IMR-90 (cell line): ENCODE data around the gene SDHAF3. TPM values are rescaled to one million over a fixed set of nuclear protein-coding genes. Genes with fewer than 3 reads are reported as not detected.

ENCODE experiments used
- ATAC-seq: fragments of 200-7000 bp; cut with Tn5 transposase; 2 replicates; pipeline ENCODE4 v1.9.1; 2020; ENCODE audit warnings: low read depth, mild to moderate bottlenecking, moderate library complexity
- BruUV-seq: library from RNA; stranded (reverse); fragments of 400-500 nt; replicated peaks from 2 replicates; lab custom pipeline; 2021; lab: Mats Ljungman, UMichigan
- CTCF ChIA-PET: fragments of 300-600 bp; formaldehyde crosslinking; extraction: SDS; loops from one replicate; lab custom pipeline; 2021; ENCODE audit warnings: antibody characterized with exemption; lab: Yijun Ruan, JAX
- POLR2A ChIA-PET: fragments of 300-600 bp; sonication (Branson Sonifier 250); formaldehyde crosslinking; loops from one replicate; lab custom pipeline; 2022; ENCODE audit warnings: antibody characterized with exemption; ENCODE audit not compliant: unreplicated experiment; lab: Charles Lee
- DNase-seq: peaks from one replicate; pipeline ENCODE4 v3.0.0; 2013
- H2AFZ ChIP-seq: replicated peaks from 2 replicates; pipeline ENCODE3; 2013; ENCODE audit warnings: low read length, mild to moderate bottlenecking; ENCODE audit not compliant: poor library complexity
- H2AK5ac ChIP-seq: 2 replicates; pipeline ENCODE4 v1.6.1; 2013; ENCODE audit warnings: low read depth, low read length, inconsistent platforms
- H2AK9ac ChIP-seq: replicated peaks from 2 replicates; pipeline ENCODE3; 2013; ENCODE audit warnings: mild to moderate bottlenecking, low read depth, low read length, moderate library complexity; ENCODE audit not compliant: poor library complexity
- H2BK120ac ChIP-seq: 2 replicates; pipeline ENCODE4 v1.6.1; 2013; ENCODE audit warnings: low read depth, low read length, inconsistent platforms
- H2BK15ac ChIP-seq: 3 replicates; pipeline ENCODE4 v1.6.1; 2013; ENCODE audit warnings: low read depth, low read length, inconsistent platforms
- H2BK20ac ChIP-seq: 2 replicates; pipeline ENCODE4 v1.6.1; 2013; ENCODE audit warnings: low read depth, mild to moderate bottlenecking, inconsistent platforms, low read length, moderate library complexity
- H2BK5ac ChIP-seq: 2 replicates; pipeline ENCODE4 v1.6.1; 2013; ENCODE audit warnings: mild to moderate bottlenecking, low read depth, low read length, inconsistent platforms; ENCODE audit not compliant: poor library complexity, severe bottlenecking
- H3K14ac ChIP-seq: replicated peaks from 2 replicates; pipeline ENCODE4 v1.6.1; 2013; ENCODE audit warnings: low read depth, low read length, inconsistent platforms
- H3K18ac ChIP-seq: 2 replicates; pipeline ENCODE4 v1.6.1; 2013; ENCODE audit warnings: low read depth, low read length, control low read depth
- H3K23ac ChIP-seq: 2 replicates; pipeline ENCODE4 v1.6.1; 2013; ENCODE audit warnings: low read depth, low read length, inconsistent platforms
- H3K27ac ChIP-seq: 2 replicates; pipeline ENCODE4 v1.5.1; 2013; ENCODE audit warnings: mild to moderate bottlenecking, control low read depth, low read length; ENCODE audit not compliant: insufficient read depth
- H3K27me3 ChIP-seq: 2 replicates; pipeline ENCODE4 v1.6.1; 2013; ENCODE audit warnings: low read length; ENCODE audit not compliant: control insufficient read depth, insufficient read depth
- H3K36me3 ChIP-seq: 2 replicates; pipeline ENCODE4 v1.6.1; 2013; ENCODE audit warnings: low read length, mixed read lengths; ENCODE audit not compliant: control insufficient read depth, insufficient read depth
- H3K4ac ChIP-seq: 2 replicates; pipeline ENCODE4 v1.6.1; 2013; ENCODE audit warnings: low read depth, low read length, inconsistent platforms
- H3K4me1 ChIP-seq: 2 replicates; pipeline ENCODE4 v1.6.1; 2013; ENCODE audit warnings: low read length, mixed read lengths; ENCODE audit not compliant: control insufficient read depth, insufficient read depth
- H3K4me2 ChIP-seq: 2 replicates; pipeline ENCODE4 v1.6.1; 2013; ENCODE audit warnings: low read depth, mild to moderate bottlenecking, control low read depth, low read length, moderate library complexity
- H3K4me3 ChIP-seq: 2 replicates; pipeline ENCODE4 v1.5.1; 2013; ENCODE audit warnings: low read depth, mild to moderate bottlenecking, control low read depth, low read length, moderate library complexity; ENCODE audit not compliant: insufficient read depth
- H3K56ac ChIP-seq: 2 replicates; pipeline ENCODE4 v1.6.1; 2013; ENCODE audit warnings: low read length, inconsistent platforms; ENCODE audit not compliant: insufficient read depth; ENCODE audit errors: extremely low read depth
- H3K79me1 ChIP-seq, 2 experiments: 2 replicates each; pipeline ENCODE4 v1.6.1; 2013; ENCODE audit warnings: low read length in 2 of 2, inconsistent platforms in 1 of 2, low read depth in 1 of 2
- H3K9ac ChIP-seq: 2 replicates; pipeline ENCODE4 v1.6.1; 2013; ENCODE audit warnings: low read depth, low read length, control low read depth
- H3K9me1 ChIP-seq: 2 replicates; pipeline ENCODE4 v1.6.1; 2013; ENCODE audit warnings: low read length, inconsistent platforms; ENCODE audit not compliant: insufficient read depth
- H3K9me3 ChIP-seq: 2 replicates; pipeline ENCODE4 v1.6.1; 2013; ENCODE audit warnings: low read length; ENCODE audit not compliant: control insufficient read depth, insufficient read depth
- H4K20me1 ChIP-seq: 2 replicates; pipeline ENCODE4 v1.6.1; 2013; ENCODE audit warnings: low read length, inconsistent platforms; ENCODE audit not compliant: insufficient read depth
- H4K5ac ChIP-seq: 2 replicates; pipeline ENCODE4 v1.6.1; 2013; ENCODE audit warnings: mild to moderate bottlenecking, low read depth, low read length, control low read depth
- H4K8ac ChIP-seq, 2 experiments: 2 replicates each; pipeline ENCODE4 v1.6.1; 2013; ENCODE audit warnings: low read depth in 2 of 2, low read length in 2 of 2, control low read depth in 1 of 2, inconsistent platforms in 1 of 2
- H4K91ac ChIP-seq: 2 replicates; pipeline ENCODE4 v1.6.1; 2013; ENCODE audit warnings: low read depth, low read length, inconsistent platforms; ENCODE audit not compliant: insufficient read depth
- CTCF ChIP-seq: conservative IDR thresholded peaks from 2 replicates; pipeline ENCODE4 v1.5.1; 2012; ENCODE audit warnings: mild to moderate bottlenecking, low read depth, low read length, improper control_type of control experiment
- MAZ ChIP-seq: IDR thresholded peaks from 2 replicates; pipeline ENCODE4 v1.6.1; 2012; ENCODE audit warnings: low read depth, mild to moderate bottlenecking, low read length, improper control_type of control experiment, moderate library complexity, borderline replicate concordance
- MXI1 ChIP-seq: IDR thresholded peaks from 2 replicates; pipeline ENCODE4 v1.6.1; 2012; ENCODE audit warnings: low read depth, mild to moderate bottlenecking, low read length, moderate library complexity, borderline replicate concordance
- NFE2L2 ChIP-seq: fragments of 150-350 bp; IDR thresholded peaks from 2 replicates; pipeline ENCODE4 v1.6.1; 2016; ENCODE audit warnings: low read depth, mild to moderate bottlenecking, low read length
- RAD21 ChIP-seq: IDR thresholded peaks from 2 replicates; pipeline ENCODE4 v1.6.1; 2012; ENCODE audit warnings: low read length, improper control_type of control experiment
- SMC3 ChIP-seq: fragments of 150-350 bp; IDR thresholded peaks from 2 replicates; pipeline ENCODE4 v1.6.1; 2016; ENCODE audit warnings: low read depth, mild to moderate bottlenecking, antibody characterized with exemption, low read length, moderate library complexity
- WGBS, 2 experiments: methylation state at CpG; one replicate each; pipeline versions ENCODE4 v1.1.5 to v1.1.7; 2013; ENCODE audit warnings: missing lambda C conversion rate in 2 of 2; ENCODE audit not compliant: insufficient read length in 1 of 2; ENCODE audit errors: extremely low coverage in 2 of 2; 5-methylcytosine and 5-hydroxymethylcytosine counted together
- dilution Hi-C: fragments of 300-500 bp; cut with HindIII; formaldehyde crosslinking; loops from one replicate; pipeline ENCODE4 v1.14.3; 2018; ENCODE audit warnings: low sequenced_read_pairs; ENCODE audit not compliant: unreplicated experiment
- in situ Hi-C: fragments of 300-500 bp; cut with MboI; formaldehyde crosslinking; loops from 3 replicates; pipeline ENCODE4 v1.14.3; 2019; ENCODE audit warnings: low sequenced_read_pairs, inconsistent platforms, mixed read lengths
- intact Hi-C: fragments of 100-400 bp; cut with micrococcal nuclease; formaldehyde crosslinking; loops from 2 replicates; pipeline ENCODE4 v1.10.0; 2022
- polyA plus RNA-seq, 3 experiments: library from polyadenylated mRNA; depleted of rRNA; stranded (reverse); fragments of >200 nt; gene quantifications; 2 replicates each; pipeline ENCODE4 v1.2.3, GENCODE V29; 2012; ENCODE audit warnings: low replicate concordance in 1 of 3
- total RNA-seq: library from RNA; depleted of rRNA; stranded (reverse); fragments of >200 nt; gene quantifications from 2 replicates; pipeline ENCODE4 v1.2.3, GENCODE V29; 2012
- TF ChIP-seq, protein P1 (sequence below): fragments of 150-350 bp; IDR thresholded peaks from 2 replicates; pipeline ENCODE4 v1.6.1; 2017; ENCODE audit warnings: mild to moderate bottlenecking, antibody characterized with exemption, low read length, low read depth

SDHAF3 gene
- total and polyA plus RNA-seq, 2 of the 4 experiments (the other 2 are of a cell fraction): 5.7 to 6.1 TPM

GRCh38 chr7:97104719-97105238 lies 12.7 kb upstream of the SDHAF3 start:
- Histone ChIP-seq H4K20me1 (no peaks in the 10 kb centered on the region), H3K9me3 (no peaks in the 10 kb centered on the region), H4K5ac (no peak overlapping the region), H2BK5ac (no peak overlapping the region), H3K27me3 (no peaks in the 10 kb centered on the region), H3K56ac (no peak overlapping the region), H2BK15ac (no peak overlapping the region), H2AK5ac (no peak overlapping the region), H3K14ac (no peak overlapping the region), H3K9me1 (no peaks in the 10 kb centered on the region), H3K4me3 (no peak overlapping the region), H3K4ac (no peak overlapping the region), H3K18ac (no peak overlapping the region), H3K23ac (no peak overlapping the region), H4K8ac (no peak overlapping the region), H2BK20ac (no peak overlapping the region), H3K4me2 (no peak overlapping the region), H3K9ac (no peak overlapping the region), H3K79me1 (no peaks in the 10 kb centered on the region), H3K36me3 (no peaks in the 10 kb centered on the region), H4K91ac (no peak overlapping the region), H3K27ac (no peak overlapping the region), H3K4me1 (no peaks in the 10 kb centered on the region), H2AFZ (peak overlapping the region; percentile 73), H2BK120ac (no peak overlapping the region), H2AK9ac (no peak overlapping the region)
- DNase-seq (peak; percentile 60), ATAC-seq (peak; percentile 100)
- no peak for TF ChIP-seq NFE2L2
- peak; percentile 89 for TF ChIP-seq RAD21
- TF ChIP-seq MAZ: no peak
- TF ChIP-seq CTCF: peak; percentile 85
- TF ChIP-seq, protein P1, sequence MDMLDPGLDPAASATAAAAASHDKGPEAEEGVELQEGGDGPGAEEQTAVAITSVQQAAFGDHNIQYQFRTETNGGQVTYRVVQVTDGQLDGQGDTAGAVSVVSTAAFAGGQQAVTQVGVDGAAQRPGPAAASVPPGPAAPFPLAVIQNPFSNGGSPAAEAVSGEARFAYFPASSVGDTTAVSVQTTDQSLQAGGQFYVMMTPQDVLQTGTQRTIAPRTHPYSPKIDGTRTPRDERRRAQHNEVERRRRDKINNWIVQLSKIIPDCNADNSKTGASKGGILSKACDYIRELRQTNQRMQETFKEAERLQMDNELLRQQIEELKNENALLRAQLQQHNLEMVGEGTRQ: no peak
- TF ChIP-seq SMC3: peak; percentile 76
- TF ChIP-seq MXI1: no peak
- intact Hi-C loops (loop anchor here (1.0 to 10.0 kb wide), 5 partner anchors 75 to 1188 kb away; no protein-coding TSS in a partner anchor), in situ Hi-C loops (loop anchor here (5.0 kb wide), 1 partner anchor 728 kb away; no protein-coding TSS in a partner anchor), dilution Hi-C loops (no loop called here)
- no TSS peak for BruUV-seq
- POLR2A ChIA-PET: no interaction called here
- WGBS, 2 experiments: 10% methylated on average over 2 of the region's 8 CpGs; no CpG with 5 or more reads in 1 of the 2 experiments
- CTCF ChIA-PET: interaction anchor here (0.5 to 2.0 kb wide), 10 partner anchors 9 to 901 kb away, joined by 3 to 9 read pairs (median 4); no protein-coding TSS in a partner anchor
